Measurements from ENCODE around the gene DNAJC4. TPM values are rescaled to one million over a fixed set of nuclear protein-coding genes. Genes with fewer than 3 reads are reported as not detected.

The DNAJC4 gene
- total and polyA plus RNA-seq, 9 of the 15 experiments (the other 6 are each of a cell fraction or from before 2014, with no cell fraction given): 4.0 to 32.6 (median 19.9) TPM

DNA sequence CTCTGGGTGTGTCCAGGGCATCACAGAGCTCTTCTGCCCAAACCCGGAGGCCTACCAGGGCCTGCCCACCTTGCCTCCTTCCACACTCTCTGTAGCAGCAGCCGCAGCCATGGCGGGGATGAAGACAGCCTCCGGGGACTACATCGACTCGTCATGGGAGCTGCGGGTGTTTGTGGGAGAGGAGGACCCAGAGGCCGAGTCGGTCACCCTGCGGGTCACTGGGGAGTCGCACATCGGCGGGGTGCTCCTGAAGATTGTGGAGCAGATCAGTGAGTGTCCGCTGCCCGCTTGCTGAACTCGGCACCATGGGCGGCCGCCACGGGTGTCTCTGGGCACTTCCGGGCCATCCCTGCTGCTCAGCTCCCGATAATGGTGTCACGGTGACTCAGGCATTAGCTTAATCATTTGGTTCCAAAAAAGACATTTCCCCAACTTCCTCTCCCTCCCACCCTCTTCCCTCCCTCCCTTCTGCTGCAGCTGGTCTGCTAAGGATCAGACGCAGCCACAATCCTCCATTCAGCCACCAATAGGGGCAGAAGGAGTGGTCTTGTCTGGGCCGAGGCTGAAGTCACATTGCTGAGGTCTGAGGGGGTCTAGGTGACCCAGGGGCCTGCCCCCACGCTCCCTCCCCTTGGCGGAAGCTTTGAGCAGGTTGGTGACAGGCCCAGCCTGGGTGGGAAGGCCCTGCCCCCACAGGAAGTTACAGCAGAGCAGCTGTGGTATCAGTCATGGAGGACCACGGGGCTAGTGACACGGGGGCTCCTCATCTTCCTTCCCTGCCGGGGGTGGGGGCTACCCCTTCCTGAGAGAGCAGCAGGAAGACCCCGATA is 22.9 kb upstream of the DNAJC4 start (continued):
- TF ChIP-seq ZNF407 (IDR thresholded peaks at IDR 0.05; ENCODE audit: low read depth) (no peak), MYNN (IDR thresholded peaks at IDR 0.05) (peak; percentile 62; the same call in 1 of the 2 replicates), MYNN (CRISPR knock-in tag; IDR thresholded peaks at IDR 0.05) (no peak), ZNF444 (CRISPR knock-in tag; IDR thresholded peaks at IDR 0.05) (no peak), THAP12 (CRISPR knock-in tag; IDR thresholded peaks at IDR 0.05) (no peak), CTCFL (IDR thresholded peaks at IDR 0.05; ENCODE audit: borderline replicate concordance, insufficient read depth, low read depth, low read length, poor library complexity, severe bottlenecking) (no peak), RBM34 (IDR thresholded peaks at IDR 0.05; ENCODE audit: borderline replicate concordance, insufficient read depth, low read length) (no peak), OTX1 (CRISPR knock-in tag; IDR thresholded peaks at IDR 0.05) (no peak; the same call in 1 of the 2 replicates), MAFK (IDR thresholded peaks at IDR 0.05; ENCODE audit: low read length) (peak; percentile 84)
- TF ChIP-seq, protein P1, sequence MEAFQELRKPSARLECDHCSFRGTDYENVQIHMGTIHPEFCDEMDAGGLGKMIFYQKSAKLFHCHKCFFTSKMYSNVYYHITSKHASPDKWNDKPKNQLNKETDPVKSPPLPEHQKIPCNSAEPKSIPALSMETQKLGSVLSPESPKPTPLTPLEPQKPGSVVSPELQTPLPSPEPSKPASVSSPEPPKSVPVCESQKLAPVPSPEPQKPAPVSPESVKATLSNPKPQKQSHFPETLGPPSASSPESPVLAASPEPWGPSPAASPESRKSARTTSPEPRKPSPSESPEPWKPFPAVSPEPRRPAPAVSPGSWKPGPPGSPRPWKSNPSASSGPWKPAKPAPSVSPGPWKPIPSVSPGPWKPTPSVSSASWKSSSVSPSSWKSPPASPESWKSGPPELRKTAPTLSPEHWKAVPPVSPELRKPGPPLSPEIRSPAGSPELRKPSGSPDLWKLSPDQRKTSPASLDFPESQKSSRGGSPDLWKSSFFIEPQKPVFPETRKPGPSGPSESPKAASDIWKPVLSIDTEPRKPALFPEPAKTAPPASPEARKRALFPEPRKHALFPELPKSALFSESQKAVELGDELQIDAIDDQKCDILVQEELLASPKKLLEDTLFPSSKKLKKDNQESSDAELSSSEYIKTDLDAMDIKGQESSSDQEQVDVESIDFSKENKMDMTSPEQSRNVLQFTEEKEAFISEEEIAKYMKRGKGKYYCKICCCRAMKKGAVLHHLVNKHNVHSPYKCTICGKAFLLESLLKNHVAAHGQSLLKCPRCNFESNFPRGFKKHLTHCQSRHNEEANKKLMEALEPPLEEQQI (IDR thresholded peaks at IDR 0.05): no peak
